ENCODE measurements around the gene EPB41L3. TPM values are rescaled to one million over a fixed set of nuclear protein-coding genes. Genes with fewer than 3 reads are reported as not detected.

Gene EPB41L3
- total and polyA plus RNA-seq, 10 of the 15 experiments (the other 5 are each of a cell fraction or from before 2014, with no cell fraction given), result 0.11 to 0.69 (median 0.23) TPM; not detected in 6

DNA sequence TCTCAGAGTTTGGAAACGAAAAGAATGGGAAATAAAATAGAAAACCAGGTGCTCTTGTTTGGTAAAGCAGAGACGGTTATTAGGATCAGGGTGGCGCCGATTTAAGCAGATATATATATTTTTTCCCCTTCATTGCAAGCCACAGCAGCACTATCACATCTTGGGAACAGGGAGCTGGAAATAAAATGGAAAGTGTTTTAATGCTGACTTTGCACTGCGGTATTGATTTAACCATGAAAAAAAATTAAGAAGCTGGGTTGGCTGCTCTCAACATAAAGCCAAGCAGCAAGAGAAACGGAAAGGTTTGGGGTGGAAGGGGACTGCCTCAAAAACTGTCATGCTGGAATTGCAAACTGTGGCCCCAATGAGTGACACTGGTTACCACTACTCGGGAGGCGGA, 145.5 kb downstream of the EPB41L3 start (continued):
- TF ChIP-seq BCL3 (IDR thresholded peaks at IDR 0.05; ENCODE audit: borderline replicate concordance, insufficient read depth, low read depth, low read length, poor library complexity, severe bottlenecking) (no peak), NFXL1 (IDR thresholded peaks at IDR 0.05; ENCODE audit: borderline replicate concordance) (no peak), ZNF207 (IDR thresholded peaks at IDR 0.05; ENCODE audit: borderline replicate concordance) (no peak), ZBED1 (IDR thresholded peaks at IDR 0.05; ENCODE audit: borderline replicate concordance) (no peak), FOS (IDR thresholded peaks at IDR 0.05; ENCODE audit: borderline replicate concordance, extremely low read depth, insufficient read length) (no peak), HCFC1 (IDR thresholded peaks at IDR 0.05; ENCODE audit: low read length) (no peak), WRNIP1 (IDR thresholded peaks at IDR 0.05; ENCODE audit: borderline replicate concordance, low read depth, low read length) (no peak), YY1 (IDR thresholded peaks at IDR 0.05; ENCODE audit: low read depth, low read length) (no peak), SIN3A (IDR thresholded peaks at IDR 0.05; ENCODE audit: low read depth, low read length) (no peak), ASH2L (IDR thresholded peaks at IDR 0.05; ENCODE audit: borderline replicate concordance, low read depth) (no peak)
- TF ChIP-seq, protein P1, sequence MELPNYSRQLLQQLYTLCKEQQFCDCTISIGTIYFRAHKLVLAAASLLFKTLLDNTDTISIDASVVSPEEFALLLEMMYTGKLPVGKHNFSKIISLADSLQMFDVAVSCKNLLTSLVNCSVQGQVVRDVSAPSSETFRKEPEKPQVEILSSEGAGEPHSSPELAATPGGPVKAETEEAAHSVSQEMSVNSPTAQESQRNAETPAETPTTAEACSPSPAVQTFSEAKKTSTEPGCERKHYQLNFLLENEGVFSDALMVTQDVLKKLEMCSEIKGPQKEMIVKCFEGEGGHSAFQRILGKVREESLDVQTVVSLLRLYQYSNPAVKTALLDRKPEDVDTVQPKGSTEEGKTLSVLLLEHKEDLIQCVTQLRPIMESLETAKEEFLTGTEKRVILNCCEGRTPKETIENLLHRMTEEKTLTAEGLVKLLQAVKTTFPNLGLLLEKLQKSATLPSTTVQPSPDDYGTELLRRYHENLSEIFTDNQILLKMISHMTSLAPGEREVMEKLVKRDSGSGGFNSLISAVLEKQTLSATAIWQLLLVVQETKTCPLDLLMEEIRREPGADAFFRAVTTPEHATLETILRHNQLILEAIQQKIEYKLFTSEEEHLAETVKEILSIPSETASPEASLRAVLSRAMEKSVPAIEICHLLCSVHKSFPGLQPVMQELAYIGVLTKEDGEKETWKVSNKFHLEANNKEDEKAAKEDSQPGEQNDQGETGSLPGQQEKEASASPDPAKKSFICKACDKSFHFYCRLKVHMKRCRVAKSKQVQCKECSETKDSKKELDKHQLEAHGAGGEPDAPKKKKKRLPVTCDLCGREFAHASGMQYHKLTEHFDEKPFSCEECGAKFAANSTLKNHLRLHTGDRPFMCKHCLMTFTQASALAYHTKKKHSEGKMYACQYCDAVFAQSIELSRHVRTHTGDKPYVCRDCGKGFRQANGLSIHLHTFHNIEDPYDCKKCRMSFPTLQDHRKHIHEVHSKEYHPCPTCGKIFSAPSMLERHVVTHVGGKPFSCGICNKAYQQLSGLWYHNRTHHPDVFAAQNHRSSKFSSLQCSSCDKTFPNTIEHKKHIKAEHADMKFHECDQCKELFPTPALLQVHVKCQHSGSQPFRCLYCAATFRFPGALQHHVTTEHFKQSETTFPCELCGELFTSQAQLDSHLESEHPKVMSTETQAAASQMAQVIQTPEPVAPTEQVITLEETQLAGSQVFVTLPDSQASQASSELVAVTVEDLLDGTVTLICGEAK (IDR thresholded peaks at IDR 0.05; ENCODE audit: borderline replicate concordance), result no peak
- TF ChIP-seq, protein P2, sequence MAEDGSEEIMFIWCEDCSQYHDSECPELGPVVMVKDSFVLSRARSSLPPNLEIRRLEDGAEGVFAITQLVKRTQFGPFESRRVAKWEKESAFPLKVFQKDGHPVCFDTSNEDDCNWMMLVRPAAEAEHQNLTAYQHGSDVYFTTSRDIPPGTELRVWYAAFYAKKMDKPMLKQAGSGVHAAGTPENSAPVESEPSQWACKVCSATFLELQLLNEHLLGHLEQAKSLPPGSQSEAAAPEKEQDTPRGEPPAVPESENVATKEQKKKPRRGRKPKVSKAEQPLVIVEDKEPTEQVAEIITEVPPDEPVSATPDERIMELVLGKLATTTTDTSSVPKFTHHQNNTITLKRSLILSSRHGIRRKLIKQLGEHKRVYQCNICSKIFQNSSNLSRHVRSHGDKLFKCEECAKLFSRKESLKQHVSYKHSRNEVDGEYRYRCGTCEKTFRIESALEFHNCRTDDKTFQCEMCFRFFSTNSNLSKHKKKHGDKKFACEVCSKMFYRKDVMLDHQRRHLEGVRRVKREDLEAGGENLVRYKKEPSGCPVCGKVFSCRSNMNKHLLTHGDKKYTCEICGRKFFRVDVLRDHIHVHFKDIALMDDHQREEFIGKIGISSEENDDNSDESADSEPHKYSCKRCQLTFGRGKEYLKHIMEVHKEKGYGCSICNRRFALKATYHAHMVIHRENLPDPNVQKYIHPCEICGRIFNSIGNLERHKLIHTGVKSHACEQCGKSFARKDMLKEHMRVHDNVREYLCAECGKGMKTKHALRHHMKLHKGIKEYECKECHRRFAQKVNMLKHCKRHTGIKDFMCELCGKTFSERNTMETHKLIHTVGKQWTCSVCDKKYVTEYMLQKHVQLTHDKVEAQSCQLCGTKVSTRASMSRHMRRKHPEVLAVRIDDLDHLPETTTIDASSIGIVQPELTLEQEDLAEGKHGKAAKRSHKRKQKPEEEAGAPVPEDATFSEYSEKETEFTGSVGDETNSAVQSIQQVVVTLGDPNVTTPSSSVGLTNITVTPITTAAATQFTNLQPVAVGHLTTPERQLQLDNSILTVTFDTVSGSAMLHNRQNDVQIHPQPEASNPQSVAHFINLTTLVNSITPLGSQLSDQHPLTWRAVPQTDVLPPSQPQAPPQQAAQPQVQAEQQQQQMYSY (CRISPR knock-in tag; IDR thresholded peaks at IDR 0.05), result no peak
- TF ChIP-seq, protein P3, sequence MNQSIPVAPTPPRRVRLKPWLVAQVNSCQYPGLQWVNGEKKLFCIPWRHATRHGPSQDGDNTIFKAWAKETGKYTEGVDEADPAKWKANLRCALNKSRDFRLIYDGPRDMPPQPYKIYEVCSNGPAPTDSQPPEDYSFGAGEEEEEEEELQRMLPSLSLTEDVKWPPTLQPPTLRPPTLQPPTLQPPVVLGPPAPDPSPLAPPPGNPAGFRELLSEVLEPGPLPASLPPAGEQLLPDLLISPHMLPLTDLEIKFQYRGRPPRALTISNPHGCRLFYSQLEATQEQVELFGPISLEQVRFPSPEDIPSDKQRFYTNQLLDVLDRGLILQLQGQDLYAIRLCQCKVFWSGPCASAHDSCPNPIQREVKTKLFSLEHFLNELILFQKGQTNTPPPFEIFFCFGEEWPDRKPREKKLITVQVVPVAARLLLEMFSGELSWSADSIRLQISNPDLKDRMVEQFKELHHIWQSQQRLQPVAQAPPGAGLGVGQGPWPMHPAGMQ (IDR thresholded peaks at IDR 0.05; ENCODE audit: borderline replicate concordance), result no peak

All from GM12878 (cell line).